ENCODE measurements around the gene TCTN1.

Gene TCTN1

DNA sequence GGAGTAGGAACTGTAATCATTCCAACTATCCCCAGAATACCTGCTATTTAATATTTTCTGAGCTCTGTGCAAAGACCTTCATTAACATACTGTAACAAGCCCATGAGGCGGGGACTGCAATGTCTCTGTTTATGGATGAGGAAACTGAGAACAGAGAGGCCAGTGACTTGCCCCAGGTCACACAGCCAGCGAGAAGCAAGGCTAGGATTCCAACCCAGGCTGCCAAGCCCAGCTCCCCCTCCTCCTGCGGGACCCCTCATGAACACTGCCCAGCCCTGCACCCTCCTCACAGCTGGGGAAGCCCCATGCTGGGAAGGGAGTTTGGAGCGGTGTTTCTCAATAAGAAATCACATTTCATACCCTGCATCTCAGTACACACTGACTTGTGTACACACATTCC, 64.1 kb downstream of the TCTN1 start:
- DNase-seq = no peak

DNA sequence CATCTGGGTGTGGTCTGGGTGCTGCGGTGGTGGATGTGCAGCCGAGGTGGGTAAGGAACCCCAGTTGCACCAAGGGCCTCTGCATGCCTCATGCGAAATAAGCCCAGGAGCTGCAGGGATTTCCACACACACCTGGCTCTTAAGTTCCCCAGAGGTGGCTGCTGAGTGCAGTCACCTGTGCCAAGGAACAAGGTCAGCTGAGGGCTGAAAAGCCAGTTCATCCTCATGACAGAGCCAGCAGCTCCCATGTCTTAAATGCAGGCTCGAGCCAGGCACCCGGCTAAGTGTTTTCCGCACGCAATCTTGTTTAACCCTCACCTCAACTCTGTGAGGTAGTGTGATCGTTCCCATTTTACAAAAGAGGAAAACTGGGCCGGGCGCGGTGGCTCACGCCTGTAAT, 65.3 kb downstream of the TCTN1 start:
- DNase-seq = no peak

DNA sequence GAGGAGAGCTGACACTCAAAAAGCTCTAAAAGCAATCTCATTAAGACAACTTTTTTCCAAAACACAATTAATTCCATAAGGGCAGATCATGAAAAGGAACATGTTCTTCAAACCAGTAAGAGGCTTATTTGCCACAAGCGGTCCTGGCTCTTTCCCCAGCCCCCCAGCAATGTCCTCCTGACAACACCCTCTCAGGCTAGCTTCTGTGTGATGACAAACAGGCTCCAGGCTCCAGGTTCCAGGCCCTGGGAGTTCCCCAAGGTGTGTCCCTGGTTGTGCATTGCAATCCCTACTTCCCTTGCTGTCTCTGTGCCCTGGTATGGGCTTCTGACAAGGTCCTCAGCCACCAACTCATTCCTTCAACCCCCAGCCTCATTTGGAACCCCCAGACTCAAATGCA, 66.1 kb downstream of the TCTN1 start:
- DNase-seq = no peak

DNA sequence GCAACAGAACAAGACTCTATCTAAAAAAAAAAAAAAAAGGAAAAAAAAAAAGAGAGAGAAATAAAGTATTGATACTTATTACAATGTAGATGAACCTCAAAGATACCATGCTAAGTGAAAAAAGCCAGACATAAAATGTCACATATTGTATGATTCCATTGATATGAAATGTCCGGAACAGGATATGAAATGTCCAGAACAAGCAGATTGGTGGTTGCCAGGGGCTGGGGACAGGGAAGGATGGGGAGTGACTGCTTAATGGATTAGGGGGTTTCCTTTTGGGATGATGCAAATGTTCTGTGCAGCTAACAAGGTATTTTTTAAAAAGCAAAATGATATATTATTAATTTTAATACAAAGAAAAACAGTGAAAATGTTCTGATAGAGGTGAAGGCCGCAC, 70.0 kb downstream of the TCTN1 start:
- no peak for DNase-seq

DNA sequence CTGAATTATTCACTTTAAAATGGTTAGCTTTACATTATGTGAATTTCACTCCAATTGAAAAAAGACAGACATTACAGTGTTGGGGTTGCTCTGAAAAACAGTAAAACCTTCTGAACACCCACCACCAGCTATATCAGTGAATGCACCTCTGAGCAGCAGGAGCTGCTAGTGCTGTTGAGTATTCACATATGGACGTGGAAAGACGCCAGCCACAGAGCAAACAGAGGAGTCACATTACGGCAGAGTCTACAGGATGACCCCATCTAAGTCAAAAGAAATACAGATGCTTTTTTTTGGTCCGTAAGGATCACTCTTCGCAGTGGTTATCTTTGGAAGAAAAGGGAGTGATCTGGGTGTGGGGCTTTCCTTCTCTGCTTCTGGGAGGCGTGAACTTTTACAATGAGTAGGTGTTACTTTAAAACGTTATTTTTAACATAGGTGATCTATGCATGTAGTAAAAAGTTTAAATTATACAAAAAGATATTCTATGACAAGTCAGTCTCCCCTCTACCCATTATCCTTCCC, 70.4 kb downstream of the TCTN1 start:
- no peak for DNase-seq

DNA sequence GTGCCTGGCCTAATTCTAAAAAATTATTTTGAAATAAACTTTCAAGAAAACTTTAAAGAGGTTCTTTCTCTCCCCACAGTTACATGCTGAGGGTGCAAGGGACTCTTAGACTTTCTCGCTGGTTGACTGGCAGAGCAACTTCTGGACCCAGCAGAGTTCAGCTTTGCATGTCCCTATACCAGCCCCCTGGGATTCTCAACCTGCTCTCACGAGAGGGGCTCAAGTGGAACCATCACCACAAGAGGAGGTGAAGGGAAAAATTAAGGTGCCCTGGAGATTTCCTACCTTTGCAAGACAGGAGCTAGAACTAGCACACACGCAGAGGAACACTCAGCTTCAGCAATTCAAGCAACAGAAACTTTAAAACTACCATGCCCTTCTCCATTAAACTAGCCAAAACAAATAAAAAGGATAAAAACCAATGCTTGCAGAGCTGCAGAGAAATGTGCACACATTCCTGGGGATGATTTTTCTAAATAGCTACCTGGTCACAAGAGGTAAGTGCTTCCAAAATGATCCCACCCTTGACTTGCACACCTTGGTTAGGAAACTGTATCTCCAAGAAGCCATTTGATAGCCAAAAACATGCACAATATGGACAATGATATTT, 72.5 kb downstream of the TCTN1 start:
- DNase-seq = no peak

DNA sequence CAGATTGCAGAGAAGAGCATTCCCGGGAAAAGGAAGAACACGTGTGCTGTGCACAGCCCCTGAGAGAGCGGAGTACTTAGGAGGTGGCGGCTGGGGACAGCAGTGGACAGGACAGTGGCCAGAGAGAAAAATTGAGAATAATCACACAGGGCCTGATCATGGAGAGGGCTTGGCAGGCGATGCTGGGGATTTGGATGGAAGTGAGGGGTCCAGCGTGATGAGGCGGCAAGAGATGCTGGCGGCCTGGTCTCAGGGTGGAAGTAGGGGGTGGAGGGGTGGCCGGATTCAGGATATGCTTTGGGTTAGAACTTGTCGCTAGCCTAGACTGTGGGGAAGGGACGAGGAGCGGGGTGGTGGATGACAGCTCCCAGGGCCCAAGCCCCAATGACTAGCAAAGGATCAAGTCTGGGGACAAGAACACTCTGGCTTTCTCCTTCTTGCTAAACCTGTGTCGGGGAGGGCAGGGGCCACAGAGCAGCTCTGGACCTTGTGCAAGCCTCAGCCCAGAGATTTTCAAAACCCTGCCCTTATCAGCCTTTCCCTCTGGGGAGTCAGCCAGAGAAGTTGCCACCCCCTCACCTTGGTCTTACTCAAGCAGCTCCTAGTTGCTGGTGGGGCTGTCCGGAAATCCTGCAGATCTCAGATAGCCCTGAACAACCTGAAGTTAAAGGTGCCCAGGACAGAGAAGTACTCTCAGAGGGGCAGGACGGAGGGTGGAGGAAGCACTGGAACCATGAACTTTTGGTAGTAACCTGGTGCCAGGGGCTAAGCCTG, 73.7 kb downstream of the TCTN1 start:
- no peak for DNase-seq

DNA sequence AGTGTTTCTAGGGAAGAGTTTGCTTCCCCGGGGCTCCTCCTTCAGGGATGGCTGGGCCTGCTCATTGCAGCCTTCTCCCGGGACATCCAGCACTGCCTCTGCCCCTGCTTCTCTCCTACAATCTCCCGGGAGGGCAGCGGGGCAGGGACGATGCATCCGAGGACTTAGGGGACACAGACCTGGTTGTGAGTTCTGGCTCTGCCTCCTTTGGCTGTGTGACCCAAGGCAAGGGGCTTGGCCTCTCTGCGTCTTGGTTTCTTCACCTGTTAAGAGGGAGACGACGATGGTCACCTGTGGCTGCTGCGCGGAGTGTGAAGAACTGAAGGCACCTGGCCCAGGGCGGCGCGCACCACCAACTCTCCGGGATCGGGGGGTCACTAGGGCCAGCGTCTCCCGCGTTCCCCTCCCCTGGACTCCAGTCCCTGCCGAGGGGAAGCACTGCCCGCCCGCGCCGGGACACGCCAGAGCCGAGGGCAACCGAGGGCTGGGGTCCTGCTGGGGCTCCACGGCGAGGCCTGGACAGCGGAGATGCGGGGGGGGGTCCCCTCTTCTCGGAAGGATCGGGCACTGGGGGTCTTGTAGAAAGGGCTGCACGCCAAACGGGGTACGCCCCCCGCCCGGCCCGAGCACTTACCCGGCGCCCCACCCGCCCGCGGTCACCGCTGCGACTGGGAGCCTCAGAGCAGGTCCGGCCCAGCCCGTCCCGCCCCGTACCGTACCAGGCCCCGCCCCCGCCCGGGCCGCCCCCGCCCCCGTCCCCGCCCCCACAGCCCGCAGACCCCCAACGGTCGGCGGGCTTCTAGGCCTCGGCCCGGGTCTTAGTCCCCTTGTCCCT, 74.7 kb downstream of the TCTN1 start, which contains the start of gene HVCN1:
Gene HVCN1 (minus strand): TSS at position 670 of the 835 bp plus-strand sequence. CDS start 5,870 bp downstream, outside the sequence.
- DNase-seq = peak; percentile 64

DNA sequence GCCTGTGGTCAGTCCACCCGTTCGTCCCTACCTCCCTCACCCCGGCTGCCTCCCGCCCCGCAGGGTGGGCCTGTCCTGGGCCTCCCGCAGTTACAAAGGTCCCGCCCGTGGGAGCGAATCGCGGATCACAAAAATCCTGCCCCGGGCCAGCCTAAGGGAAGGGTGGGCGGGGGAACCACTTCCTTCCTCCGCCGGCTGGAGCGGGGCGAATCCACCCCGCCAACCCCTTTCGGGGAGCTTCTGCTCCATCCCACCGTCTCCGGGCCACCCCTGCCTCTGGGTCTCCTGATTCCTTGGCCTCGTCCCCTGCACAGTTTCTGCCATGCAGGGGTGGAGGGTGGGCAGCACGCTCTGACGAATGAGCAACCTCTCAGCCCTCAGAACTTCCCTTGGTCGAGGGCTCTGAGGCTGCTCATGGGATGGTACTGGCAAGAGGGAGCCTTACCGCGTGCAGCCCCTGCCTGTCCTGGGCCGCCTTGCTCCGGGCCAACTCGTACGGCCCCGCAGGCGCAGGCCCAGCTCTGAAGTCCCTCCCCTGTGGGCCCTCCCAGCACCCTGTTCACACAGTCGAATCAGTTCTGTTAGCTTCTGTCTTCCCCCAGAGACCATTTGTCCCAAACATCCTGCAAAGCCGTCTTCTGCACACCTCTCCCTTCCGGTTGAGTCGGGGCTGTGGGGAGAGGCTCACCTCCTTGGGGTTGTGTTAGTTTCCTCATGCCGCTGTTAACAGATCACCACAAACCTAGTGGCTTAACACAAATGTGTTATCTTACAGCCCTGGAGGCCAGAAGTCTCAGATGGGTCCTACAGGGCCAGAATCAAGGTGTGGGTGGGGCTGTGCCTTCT, 75.6 kb downstream of the TCTN1 start:
- peak; percentile 84 for DNase-seq

DNA sequence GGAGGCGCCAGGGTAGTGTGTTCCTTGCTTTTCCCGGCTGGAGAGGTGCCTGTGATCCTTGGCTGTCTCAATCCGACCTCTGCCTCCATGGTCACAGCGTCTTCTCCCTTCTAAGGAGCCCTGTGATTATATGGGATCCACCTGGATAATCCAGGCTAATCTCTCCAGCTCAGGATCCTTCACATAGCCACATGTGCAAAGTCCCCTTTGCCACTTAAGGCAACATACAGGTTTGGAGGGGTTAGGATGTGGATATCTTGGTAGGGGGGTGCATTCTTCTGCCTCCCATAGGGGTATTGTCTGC, 76.2 kb downstream of the TCTN1 start:
- no peak for DNase-seq

DNA sequence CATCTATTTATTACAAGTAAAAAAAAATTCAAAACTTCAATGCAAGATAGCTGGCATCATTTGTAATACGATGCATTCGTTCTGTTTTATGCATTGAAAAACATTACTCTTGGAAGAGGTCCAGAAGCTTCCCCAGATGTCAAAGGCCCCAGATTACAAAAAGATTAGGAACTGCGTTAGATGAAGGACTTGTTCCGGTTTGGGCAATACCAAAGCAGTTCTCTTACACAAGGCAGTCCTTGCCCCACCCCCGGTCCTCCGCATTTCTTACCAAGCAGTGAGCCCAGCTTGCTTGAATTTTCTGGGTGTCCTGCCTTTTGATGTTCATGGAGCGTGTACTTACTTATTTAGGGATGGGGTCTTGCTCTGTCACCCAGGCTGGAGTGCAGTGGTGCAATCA, 79.8 kb downstream of the TCTN1 start:
- no peak for DNase-seq

DNA sequence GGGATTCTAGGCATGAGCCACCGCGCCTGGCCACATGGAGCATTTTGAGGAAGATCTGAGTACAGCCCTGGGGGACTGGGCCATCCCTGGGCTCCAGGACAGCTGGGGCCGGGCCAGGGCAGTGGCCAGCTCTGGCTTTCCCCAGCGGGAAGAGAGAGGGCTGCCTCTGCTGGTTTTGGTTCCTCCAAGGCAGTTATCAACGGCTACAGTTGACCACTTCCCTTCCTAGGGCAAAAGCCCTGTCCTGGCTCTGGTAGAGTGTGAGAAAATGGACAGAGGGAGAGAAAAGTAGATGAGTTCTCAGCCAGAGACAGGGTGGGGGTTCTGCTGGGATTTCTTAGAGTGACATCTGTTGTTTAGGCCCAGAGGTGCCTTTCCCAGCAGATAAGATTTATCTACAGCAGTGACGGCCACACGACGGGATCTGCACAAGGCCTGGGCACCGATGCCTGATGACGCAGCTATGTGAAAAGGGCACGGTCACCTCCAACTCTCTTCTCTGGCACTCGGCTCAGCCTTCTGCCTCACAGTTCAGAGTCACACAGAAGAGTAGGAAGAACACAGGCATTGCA, 80.5 kb downstream of the TCTN1 start:
- no peak for DNase-seq

DNA sequence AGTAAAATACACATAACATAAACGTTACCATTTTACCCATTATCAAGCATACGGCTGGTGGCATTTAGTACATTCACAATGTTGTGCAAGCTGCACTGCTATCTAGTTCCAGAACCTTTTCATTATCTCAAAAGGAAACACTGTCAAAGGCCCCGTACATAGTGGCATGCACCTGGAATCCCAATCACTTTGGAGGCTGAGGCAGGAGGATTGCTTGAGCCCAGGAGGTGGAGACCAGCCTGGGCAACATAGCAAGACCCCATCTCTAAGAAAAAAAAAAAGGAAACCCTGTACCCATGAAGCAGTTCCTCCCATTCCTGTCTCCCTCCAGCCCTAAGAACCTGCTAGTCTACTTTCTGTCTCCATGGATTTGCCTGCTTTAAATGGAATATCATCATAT, 82.4 kb downstream of the TCTN1 start:
- no peak for DNase-seq

DNA sequence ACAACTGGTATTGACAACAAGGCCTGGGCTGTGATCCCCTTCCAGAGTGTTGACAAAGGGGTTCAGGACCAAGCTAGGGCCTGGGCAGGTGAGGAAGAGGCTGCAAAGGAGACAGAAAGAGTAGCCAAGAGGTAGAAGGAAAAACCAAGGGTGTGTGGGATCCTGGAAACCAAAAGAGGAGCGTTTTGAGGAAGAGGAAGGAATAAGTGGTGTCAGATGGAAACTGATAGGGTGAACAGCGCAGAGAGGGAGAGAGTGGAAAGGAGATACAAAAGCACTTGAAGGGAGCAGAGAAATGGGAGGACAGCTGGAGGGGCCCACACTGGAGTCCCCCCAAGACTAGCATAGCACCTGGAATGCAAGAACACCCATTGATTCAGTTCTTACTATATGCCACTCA, 83.3 kb downstream of the TCTN1 start:
- DNase-seq = no peak

DNA sequence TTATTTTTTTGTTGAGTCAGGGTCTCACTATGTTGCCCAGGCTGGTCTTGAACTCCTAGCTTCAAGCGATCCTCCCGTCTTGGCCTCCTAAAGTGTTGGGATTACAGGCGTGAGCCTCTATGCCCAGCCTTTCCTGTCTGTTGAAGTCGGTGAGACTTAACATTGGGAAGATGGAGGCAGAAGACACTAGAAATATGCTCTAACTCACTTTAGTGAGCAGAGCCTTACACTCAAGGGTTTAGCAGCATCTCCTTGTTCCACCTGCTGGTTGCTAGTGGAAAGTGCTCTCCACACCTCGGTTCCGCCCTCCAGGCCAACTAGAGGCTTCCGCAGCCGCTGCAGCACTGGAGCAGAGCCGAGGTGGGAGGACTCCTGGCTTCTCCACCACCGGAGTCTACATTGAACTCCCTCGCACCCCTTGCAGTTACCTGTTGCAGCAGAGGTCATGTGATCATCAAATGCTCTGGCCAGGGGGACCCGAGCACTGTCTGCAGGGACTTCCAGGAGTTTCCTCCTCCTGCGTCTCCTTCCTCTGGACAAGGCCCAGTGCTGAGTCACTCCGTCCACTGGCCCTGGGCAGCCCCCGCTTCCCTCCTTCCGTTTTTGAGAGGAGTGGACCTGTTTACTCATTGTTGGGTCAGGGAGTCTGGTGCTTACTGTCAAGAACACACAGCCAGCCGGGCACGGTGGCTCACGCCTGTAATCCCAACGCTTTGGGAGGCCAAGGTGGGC, 84.4 kb downstream of the TCTN1 start:
- peak; percentile 38 for DNase-seq
